Measurements from ENCODE around the gene PRC1.

DNA sequence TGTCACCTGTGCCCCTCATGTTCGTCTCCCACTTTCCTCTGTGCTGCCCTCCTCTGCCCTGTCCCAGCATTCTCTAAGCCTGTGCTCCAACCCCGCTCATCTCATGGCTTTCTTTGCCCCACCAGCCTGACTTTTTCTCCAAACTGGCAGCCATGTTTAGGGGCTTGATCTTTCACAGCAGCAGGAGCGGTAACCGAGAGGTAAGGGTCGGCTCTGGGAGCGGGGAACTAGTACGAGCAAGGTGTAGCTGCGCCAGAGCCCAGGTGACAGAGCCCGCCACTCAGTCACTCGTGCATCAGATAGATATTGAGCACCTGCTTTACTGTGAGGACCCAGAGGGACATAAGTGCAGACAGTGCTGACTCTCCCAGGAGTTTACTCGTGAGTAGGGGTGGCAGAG lies 77.9 kb downstream of the PRC1 start:
- TF ChIP-seq, protein P1, sequence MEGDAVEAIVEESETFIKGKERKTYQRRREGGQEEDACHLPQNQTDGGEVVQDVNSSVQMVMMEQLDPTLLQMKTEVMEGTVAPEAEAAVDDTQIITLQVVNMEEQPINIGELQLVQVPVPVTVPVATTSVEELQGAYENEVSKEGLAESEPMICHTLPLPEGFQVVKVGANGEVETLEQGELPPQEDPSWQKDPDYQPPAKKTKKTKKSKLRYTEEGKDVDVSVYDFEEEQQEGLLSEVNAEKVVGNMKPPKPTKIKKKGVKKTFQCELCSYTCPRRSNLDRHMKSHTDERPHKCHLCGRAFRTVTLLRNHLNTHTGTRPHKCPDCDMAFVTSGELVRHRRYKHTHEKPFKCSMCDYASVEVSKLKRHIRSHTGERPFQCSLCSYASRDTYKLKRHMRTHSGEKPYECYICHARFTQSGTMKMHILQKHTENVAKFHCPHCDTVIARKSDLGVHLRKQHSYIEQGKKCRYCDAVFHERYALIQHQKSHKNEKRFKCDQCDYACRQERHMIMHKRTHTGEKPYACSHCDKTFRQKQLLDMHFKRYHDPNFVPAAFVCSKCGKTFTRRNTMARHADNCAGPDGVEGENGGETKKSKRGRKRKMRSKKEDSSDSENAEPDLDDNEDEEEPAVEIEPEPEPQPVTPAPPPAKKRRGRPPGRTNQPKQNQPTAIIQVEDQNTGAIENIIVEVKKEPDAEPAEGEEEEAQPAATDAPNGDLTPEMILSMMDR (IDR thresholded peaks at IDR 0.05; ENCODE audit: low read depth, low read length) = no peak
- no peak for TF ChIP-seq EZH2phosphoT487 (IDR thresholded peaks at IDR 0.05; ENCODE audit: low read depth)
